ENCODE data around the gene BSN.

GRCh38 chr3:49611719-49612118 is 57.4 kb downstream of the BSN start:
- TF ChIP-seq CTCF (IDR thresholded peaks at IDR 0.05): no peak
- TF ChIP-seq POLR2A (IDR thresholded peaks at IDR 0.05): no peak
